ENCODE data around the gene HOXC11. TPM values are rescaled to one million over a fixed set of nuclear protein-coding genes. Genes with fewer than 3 reads are reported as not detected.

The HOXC11 gene
- total and polyA plus RNA-seq, 10 of the 15 experiments (the other 5 are each of a cell fraction or from before 2014, with no cell fraction given), result not detected

DNA sequence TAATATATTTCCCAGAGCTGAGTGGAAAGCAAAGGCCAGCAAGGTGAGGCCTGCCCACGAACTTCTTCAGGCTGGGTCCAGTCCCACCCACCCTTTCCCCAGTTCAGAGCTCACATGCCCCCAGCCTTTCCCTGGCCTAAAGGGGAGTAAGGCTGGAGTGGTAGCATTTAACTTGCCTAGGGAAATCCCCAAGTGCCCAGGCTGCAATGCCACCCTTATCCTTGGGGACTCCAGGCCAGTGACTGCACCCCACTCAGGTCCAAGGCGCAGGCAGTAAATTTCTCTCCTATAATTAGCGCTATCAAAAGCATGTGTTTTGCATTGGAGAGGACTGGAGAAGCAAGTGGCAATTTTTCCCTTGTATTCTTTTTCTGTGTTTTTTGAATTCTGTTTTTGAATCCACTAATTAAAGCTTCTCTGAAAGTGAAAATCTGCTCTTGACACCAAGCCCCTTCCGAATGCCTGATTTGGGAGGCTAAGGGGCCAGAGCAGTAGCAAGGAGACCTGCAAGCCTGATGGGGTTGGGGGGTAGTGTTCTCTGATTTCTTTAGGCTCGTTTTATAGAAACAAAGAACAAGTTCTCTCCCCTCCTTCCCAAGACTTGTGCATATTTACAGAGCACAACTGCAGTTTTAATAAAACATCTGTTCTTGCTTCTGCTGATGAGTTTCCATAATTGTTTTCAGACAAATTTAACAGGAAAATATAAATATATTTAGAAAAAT, 51.8 kb downstream of the HOXC11 start:
- H3K9me3 ChIP-seq (replicated peaks; ENCODE audit: control insufficient read depth, insufficient read depth, low read length), result no peaks in the 10 kb centered on the region
- ChIA-PET CTCF (interaction anchor here (2.0 to 13.4 kb wide), 8 partner anchors 8 to 183 kb away, joined by 6 to 343 read pairs (median 18); partner anchors contain the start of genes HOXC10, HOXC4, HOXC5 and SMUG1), POLR2A (interaction anchor here (0.6 to 1.3 kb wide), 3 partner anchors 8 to 19 kb away, joined by 3 to 5 read pairs (median 3); no protein-coding TSS in a partner anchor), RAD21 (ENCODE audit: unreplicated experiment) (interaction anchor here (1.1 kb wide), 1 partner anchor 14 kb away, joined by 3 read pairs; no protein-coding TSS in a partner anchor), SMC1A (ENCODE audit: uncharacterized antibody, unreplicated experiment) (interaction anchor here (0.6 to 2.3 kb wide), 11 partner anchors 8 to 192 kb away, joined by 3 to 22 read pairs (median 5); partner anchors contain the start of genes HOXC4, HOXC5 and SMUG1)
- H3K4me3 ChIP-seq, result no peak overlapping the region
- H4K20me1 ChIP-seq (ENCODE audit: control insufficient read depth, insufficient read depth), result no peaks in the 10 kb centered on the region
- no peak overlapping the region for H3K27ac ChIP-seq (ENCODE audit: control insufficient read depth, insufficient read depth)
- WGBS (ENCODE audit: insufficient coverage, insufficient replicate concordance, low lambda C conversion rate, missing lambda C conversion rate), result 14% methylated on average over 5 of the region's 5 CpGs
- no peaks in the 10 kb centered on the region for H3K79me2 ChIP-seq (ENCODE audit: control insufficient read depth, insufficient read depth, low read length)
- no peaks in the 10 kb centered on the region for H3K36me3 ChIP-seq (ENCODE audit: control insufficient read depth in 2 of 2, insufficient read depth in 2 of 2, low read length in 1 of 2)
- DNase-seq (ENCODE audit: low read depth, low spot score) (no peak), FAIRE-seq (no peak), ATAC-seq (no peak)
- H3K4me1 ChIP-seq (ENCODE audit: control insufficient read depth, insufficient read depth, low read length), result peaks cover 16% of the 10 kb centered on the region
- no peak overlapping the region for H3K9ac ChIP-seq (ENCODE audit: control insufficient read depth, insufficient read depth, low read length)
- in situ Hi-C loops (cut with MboI), result loop anchor here (10.0 kb wide), 2 partner anchors 170 to 340 kb away; partner anchors contain the start of gene GPR84
- H2AFZ ChIP-seq (ENCODE audit: control insufficient read depth, low read depth, low read length), result no peak overlapping the region
- H3K4me2 ChIP-seq (ENCODE audit: control insufficient read depth, insufficient read depth), result no peak overlapping the region
- no TSS peak for BruUV-seq (replicated peaks)
- intact Hi-C loops (cut with micrococcal nuclease; ENCODE audit: unreplicated experiment), result no loop called here
- peaks cover 5 to 14% of the 10 kb centered on the region in 2 experiments for H3K27me3 ChIP-seq (replicated peaks in 1 of 2; ENCODE audit: control insufficient read depth in 2 of 2, insufficient read depth in 2 of 2, low read length in 1 of 2)
- TF ChIP-seq CHD4 (IDR thresholded peaks at IDR 0.05) (no peak), NFXL1 (IDR thresholded peaks at IDR 0.05; ENCODE audit: borderline replicate concordance) (no peak), SREBF2 (IDR thresholded peaks at IDR 0.05; ENCODE audit: low read length) (no peak), BACH1 (IDR thresholded peaks at IDR 0.05; ENCODE audit: borderline replicate concordance) (no peak), ESRRA (IDR thresholded peaks at IDR 0.05; ENCODE audit: low read length) (no peak), ZNF622 (IDR thresholded peaks at IDR 0.05) (no peak)
- TF ChIP-seq, protein P1, sequence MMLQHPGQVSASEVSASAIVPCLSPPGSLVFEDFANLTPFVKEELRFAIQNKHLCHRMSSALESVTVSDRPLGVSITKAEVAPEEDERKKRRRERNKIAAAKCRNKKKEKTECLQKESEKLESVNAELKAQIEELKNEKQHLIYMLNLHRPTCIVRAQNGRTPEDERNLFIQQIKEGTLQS (IDR thresholded peaks at IDR 0.05; ENCODE audit: borderline replicate concordance, extremely low read depth, low read depth, low read length), result no peak

Measured in GM12878 (cell line).